Inferior parietal cortex (tissue), 1 donor: Measurements from ENCODE around the gene ARHGEF10L.

Source experiments
- DNase-seq: peaks from one replicate; pipeline ENCODE4 v3.0.0-alpha.2; 2016; ENCODE audit errors: extremely low spot score

The ARHGEF10L gene

GRCh38 chr1:17704176-17704575, 164.7 kb downstream of the ARHGEF10L start:
- DNase-seq, result no peak

DNA sequence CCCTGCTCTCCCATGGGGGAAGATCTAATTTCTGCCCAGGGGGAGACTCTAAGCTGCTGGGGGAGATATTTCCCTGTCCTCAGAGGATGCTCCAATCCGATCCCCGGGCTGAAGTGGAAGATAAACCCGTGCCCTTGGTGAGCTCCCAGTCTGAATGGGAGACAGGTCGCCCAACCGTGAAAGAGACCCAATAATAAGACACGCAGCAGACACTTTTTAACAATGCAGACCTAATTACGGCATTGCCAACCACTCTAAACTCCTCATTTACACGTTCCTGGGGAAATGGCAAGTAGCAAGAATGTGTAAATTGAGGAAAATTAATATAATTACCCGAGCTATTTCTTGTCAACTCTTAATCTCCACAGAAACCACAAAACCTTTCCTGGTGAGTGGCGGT, 166.9 kb downstream of the ARHGEF10L start:
- DNase-seq, result no peak

GRCh38 chr1:17709981-17710380, 170.5 kb downstream of the ARHGEF10L start:
- no peak for DNase-seq

GRCh38 chr1:17710889-17711576, 171.5 kb downstream of the ARHGEF10L start:
- DNase-seq, result no peak

GRCh38 chr1:17711577-17711910, 172.0 kb downstream of the ARHGEF10L start:
- DNase-seq, result no peak

DNA sequence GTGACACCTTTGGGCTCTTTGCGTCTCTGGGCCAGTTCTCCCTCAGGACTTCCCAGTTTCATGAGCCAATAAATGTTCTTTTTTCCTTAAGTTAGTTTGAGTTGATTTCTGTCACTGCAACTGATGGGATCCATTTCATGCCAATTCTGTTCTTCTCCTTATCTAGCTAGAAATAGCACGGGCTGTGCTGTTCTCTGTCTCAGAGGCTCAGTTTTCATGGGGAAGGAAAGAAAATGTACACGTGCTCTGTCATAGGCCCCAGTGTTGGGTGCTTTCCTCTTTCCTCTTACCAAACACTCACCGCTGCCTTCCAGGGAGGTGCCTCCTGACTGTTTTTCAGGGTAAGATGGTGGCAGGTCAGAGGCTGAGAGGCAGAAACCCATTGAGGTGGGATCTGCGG, 172.4 kb downstream of the ARHGEF10L start:
- no peak for DNase-seq

DNA sequence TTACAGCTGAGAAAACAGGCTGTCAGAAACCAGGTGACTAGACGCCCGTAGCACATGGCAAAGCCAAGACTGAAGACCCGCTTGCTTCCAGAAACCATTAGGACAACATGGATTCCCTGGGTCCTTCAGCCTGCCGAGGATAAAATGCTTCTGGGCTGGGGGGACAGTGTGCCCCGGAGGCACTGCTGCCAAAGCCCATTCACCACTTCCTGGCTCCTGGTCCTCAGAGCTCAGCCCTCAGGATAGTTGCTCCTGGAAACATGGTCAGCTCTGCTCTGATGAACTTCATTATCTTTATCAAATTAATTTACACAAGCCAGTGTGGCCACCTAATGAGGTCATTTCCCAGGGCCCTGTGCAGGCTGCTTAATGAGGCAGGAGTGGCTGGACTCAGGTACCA, 174.5 kb downstream of the ARHGEF10L start:
- no peak for DNase-seq

DNA sequence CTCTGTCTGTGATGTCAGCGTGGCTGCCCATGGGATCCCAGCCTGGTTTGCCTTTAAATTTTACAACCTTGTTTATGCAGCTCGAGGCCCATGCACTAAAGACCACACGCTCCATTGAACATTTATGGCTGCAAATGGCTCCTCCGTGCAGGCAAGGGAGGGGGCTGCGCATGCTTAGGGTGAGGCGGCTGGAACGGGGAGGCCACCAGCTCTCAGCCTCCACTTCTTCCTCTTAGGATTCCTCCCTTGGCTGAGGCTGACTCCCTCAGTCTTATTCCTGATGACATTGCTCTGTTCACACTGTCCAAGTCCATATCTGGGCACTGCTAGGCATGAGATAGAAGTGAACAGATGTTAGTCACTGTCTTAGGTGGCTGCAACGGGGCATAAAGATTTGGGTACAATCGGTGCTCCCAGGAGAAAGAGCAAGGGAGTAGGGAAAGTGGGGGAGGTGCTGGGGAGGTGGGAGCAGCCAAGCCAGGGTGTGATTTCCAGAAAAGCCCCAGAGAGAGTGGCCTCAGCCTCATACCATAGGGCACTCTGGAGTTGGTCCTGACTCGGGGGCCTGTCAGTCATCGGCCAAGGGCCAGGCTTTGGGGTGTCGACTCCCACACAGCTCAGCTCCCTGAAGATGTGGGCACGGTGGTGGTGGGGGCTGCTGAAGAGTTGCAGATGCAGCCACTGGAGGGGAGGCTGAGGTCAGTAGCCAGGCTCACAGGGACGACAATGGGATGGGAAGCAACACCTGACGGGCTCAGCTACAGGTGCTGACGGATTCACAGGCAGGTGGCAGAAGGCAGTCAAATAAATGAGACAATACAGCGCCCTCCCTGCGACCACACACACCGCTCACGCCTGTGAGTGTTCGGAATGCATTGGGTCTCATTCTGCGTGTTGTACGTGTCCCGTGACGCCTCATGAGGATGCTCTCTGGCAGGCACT, 178.4 kb downstream of the ARHGEF10L start:
- no peak for DNase-seq

DNA sequence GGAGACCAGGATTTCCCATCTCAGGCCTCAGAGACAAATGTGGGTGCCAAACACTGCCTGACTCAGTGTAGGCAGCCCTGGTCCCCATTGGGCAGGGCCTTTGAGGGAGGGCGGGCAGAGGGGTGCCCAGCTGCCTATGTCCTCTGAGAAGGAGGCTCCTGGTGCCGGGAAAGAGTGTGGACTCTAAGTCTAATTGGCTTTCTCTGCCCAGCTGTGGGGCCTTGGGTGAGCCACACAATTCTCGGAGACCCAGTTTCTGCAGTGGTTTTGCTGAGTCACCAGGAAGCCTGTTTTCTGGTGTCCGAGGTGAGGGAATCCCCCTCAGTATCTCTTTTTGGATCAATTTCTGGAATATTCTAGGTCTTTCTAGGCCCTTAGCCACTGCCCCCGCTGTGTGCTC, 180.4 kb downstream of the ARHGEF10L start:
- DNase-seq, result no peak

- no peak for DNase-seq
Observed at GRCh38 chr1:17721444-17721843, 181.9 kb downstream of the ARHGEF10L start.

DNA sequence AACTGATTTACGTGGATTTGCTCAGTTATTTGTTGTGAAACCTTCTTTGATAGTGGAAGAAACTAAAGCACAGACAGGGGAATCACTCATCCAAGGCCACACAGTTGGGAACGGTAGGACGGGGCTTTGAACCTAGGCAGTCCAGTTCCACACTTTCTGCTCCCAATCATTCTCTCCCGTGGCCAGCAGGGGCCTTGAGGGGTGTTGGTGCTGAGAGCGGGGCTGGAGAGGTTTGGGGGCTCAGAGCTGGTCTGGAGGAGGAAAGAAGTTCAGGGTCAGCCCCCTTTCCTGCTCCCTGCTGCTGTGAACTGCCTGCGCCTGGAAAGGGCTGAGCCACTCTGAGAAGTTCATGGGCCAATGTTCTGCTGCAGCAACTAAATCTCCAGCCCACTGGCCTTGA, 184.2 kb downstream of the ARHGEF10L start:
- DNase-seq, result no peak

DNA sequence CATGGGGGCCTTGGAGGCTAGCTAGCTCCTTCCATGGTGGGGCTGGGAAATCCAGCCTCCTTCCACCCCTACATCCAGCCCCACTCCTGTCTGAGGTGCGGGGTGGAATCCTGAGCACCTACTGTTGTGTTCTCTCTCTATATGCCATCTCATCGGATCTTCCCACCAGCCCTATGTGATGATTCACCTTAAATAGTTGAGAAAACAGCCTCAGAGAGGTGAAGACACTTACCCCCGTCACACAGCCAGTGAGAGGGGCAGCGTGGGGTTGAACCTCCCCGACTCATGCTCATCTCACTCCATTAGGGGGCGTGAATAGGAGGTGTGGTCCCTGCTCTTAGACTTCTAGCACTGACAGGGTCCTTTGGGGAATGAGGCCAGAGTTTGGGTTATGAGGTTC, 184.7 kb downstream of the ARHGEF10L start:
- no peak for DNase-seq

GRCh38 chr1:17725084-17725719, 185.7 kb downstream of the ARHGEF10L start:
- no peak for DNase-seq

- DNase-seq, result no peak
Observed at GRCh38 chr1:17725811-17726582, 186.5 kb downstream of the ARHGEF10L start.

- no peak for DNase-seq
Observed at GRCh38 chr1:17728123-17728712, 188.7 kb downstream of the ARHGEF10L start.

DNA sequence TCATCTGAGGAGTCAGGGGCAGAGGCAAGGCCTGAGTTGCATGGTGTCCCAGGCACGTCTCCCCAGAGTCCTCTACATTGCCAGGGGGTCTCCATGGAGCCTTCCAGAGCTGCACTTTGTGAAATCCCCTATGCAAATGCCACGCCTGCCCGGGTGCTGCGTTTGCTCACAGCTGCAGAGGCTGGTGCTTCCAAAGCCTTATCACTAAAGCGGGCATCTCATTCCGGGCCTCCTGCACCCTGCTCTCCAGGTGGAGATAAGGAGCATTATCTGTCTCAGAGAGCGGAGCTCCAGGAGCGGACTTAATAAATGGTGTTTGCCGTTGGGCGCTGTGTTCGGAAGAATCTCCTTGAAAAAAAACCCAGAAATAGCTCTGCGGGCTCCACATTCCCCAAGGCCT, 189.8 kb downstream of the ARHGEF10L start:
- DNase-seq, result no peak

- DNase-seq, result no peak
Observed at GRCh38 chr1:17729909-17730308, 190.4 kb downstream of the ARHGEF10L start.

DNA sequence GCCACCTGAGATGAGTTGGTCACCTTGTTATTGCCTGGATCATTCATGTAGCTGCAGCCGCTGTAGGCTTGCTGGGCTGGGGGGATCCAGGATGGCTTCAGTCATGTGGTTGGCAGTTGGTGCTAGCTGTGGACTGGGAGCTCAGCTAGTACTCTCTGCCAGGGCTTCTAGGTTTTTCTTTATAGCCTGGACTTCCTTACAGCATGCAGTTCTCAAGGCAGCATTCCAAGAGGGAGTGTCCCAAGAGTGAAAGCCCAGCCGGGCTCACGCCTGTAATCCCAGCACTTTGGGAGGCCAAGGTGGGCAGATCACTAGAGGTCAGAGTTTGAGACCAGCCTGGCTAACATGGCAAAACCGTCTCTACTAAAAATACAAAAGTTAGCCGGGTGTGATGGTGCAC, 192.0 kb downstream of the ARHGEF10L start:
- DNase-seq, result no peak

DNA sequence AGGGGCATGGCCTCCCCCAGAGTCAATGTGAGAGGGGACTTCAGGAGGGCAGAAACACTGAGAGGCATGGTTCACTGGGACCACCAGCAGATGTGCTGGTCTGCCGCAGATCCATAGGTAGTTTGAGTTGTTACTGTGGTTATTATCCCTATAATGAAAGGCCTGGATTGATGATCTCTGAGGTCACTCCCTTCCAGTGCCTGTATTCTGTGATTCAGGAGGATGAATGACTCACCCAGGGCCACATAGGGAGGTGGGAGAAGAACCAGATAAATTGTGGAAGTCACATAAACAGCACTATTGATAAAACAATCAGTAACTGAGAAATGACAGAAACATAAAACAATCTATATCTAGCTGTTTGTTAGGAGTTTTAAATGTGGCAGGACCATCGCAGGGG, 193.0 kb downstream of the ARHGEF10L start:
- no peak for DNase-seq

DNA sequence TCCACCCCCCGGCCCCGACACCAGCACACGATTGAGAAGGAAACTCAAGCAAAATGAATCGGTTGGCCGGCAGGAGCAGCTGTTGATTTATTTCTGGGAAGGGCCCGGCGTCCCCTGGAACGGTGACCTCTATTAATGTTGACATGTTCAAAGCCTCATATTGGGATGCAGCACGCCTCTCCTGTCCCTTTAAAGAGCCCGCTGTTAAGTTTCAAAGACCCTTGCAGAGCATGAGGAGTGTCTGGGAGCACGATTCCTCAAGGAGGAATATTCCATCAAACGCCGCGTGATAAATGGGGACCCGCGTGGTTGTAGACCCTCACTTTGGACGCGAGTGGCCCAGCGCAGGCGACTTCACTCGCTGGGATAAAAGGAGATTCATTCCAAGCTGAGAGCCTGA, 194.2 kb downstream of the ARHGEF10L start:
- no peak for DNase-seq

DNA sequence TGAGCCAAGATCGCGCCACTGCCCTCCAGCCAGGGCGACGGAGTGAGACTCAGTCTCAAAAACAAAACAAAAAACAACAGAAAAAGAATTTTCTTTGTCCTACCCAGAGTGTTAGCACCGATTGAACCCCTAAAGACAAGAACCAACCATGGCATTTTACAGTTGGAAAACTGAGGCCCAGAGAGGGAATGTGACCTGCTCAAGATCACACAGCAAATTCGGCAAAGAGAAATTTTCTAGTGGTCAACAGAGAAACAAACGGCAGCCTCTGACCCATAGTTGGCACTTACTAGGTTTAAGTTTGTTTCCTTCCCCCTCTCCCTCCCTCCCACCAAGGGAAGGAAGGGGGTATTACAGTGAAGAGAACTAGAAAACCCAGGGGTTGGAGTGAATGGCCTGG, 195.1 kb downstream of the ARHGEF10L start:
- no peak for DNase-seq

- DNase-seq, result no peak
Observed at GRCh38 chr1:17735348-17735747, 195.8 kb downstream of the ARHGEF10L start.
